ENCODE results near the gene CCDC187.
"Not testable (repeated sequence)": the region's sequence is repeated elsewhere in the genome, so short reads cannot be mapped to it uniquely, and the experiment has no call there.

CCDC187 gene

GRCh38 chr9:136326761-136327303, 22.9 kb upstream of the CCDC187 start:
- DNase-seq = no peak

GRCh38 chr9:136326061-136326760, 22.3 kb upstream of the CCDC187 start:
- DNase-seq = no peak

GRCh38 chr9:136325358-136325757, 21.5 kb upstream of the CCDC187 start:
- no peak for DNase-seq

- DNase-seq = no peak
Measured at GRCh38 chr9:136324501-136325300, 20.8 kb upstream of the CCDC187 start.

- DNase-seq = no peak
Measured at GRCh38 chr9:136323371-136323789, 19.5 kb upstream of the CCDC187 start.

- DNase-seq = no peak
Measured at GRCh38 chr9:136322756-136323330, 18.9 kb upstream of the CCDC187 start.

- no peak for DNase-seq
Measured at GRCh38 chr9:136321561-136321960, 17.7 kb upstream of the CCDC187 start.

DNA sequence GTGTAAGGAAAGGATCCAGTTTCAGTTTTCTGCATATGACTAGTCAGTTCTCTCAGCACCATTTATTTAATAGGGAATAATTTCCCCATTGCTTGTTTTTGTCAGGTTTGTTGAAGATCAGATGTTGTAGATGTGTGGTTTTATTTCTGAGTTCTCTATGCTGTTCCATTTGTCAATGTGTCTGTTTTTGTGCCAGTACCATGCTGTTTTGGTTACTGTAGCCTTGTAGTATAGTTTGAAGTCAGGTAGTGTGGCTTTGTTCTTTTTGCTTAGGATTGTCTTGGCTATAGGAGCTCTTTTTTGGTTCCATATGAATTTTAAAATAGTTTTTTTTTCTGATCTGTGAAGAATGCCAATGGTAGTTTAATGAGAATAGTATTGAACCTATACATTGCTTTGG, 17.1 kb upstream of the CCDC187 start:
- not testable (repeated sequence) for DNase-seq

DNA sequence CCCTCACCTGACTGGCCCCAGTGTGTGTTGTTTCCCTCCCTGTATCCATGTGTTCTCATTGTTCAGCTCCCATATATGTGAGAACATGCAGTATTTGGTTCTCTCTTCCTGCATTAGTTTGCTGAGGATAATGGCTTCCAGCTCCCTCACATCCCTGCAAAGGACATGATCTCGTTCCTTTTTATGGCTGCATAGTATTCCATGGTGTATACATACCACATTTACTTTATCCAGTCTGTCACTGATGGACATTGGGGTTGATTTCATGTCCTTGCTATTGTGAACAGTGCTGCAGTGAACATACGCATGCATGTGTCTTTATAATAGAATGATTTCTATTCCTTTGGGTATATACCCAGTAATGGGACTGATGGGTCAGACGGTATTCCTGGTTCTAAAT, 16.1 kb upstream of the CCDC187 start:
- not testable (repeated sequence) for DNase-seq

DNA sequence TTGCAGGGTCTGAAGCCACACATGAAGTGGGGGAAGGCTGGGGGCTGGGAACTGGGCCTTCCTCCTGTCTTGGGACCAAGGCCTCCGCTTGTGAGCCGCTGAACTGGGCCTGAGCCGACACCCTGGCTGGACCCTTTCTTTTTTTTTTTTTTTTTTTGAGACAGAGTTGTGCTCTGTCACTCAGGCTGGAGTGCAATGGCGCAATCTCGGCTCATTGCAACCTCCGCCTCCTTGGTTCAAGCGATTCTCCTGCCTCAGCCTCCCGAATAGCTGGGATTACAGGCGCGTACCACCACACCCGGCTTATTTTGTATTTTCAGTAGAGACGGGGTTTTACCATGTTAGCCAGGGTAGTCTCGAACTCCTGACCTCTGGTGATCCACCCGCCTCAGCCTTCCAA, 15.3 kb upstream of the CCDC187 start:
- DNase-seq = not testable (repeated sequence)

GRCh38 chr9:136318776-136319241, 14.9 kb upstream of the CCDC187 start:
- no peak for DNase-seq

DNA sequence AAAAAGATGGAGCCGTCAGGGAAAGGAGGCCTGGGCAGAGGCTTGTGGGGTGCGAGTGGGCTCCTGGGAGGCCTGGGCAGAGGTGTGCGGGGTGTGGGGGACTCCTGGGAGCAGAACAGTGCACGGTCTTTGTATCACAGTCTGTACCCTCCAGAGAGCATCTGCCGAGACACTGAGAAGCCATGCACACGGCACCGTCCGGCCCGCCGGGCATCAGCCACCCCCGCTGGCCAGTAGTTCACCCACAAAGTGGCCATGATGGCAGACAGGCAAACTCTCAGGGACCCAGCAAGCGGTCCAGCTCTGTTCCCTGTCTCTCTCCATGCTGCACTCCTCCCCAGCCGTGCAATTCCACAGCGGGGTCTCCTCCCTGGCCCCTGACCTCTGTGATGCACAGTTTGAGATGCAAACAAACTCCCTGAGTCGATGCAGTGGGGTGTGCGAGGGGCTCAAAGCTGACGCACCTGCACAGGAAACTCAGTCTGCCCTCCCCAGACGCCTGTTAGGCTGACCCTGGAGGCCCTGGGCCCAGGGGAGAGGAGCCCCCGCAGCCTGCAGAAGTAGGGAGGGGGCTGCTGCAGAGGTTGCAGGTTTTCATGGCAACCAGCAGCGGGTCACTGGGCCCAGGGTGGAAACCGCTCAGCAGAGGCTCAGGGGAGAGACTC, 14.3 kb upstream of the CCDC187 start:
- no peak for DNase-seq

DNA sequence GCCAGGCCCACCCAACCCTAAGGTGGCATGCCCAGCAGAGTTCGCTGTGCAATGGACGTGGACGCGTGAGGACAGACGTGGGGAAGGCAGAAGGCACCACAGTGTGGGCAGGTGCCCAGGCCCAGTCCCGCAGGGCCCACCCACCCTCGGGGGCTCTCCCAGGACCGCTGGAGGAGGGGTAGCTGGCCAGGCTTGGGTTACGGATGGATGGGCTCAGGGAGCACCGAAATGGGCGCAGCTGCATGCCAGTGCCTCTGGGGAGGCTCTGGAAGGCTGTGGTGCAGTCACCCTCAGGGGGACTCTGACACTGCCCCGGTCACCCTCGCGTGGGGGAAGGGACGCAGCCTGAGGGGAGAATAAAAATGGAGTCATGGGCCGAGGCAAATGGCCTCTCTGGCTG, 13.8 kb upstream of the CCDC187 start:
- DNase-seq = no peak

GRCh38 chr9:136316896-136317676, 13.2 kb upstream of the CCDC187 start:
- DNase-seq = no peak

GRCh38 chr9:136316271-136316751, 12.4 kb upstream of the CCDC187 start:
- no peak for DNase-seq

GRCh38 chr9:136314944-136315343, 11.1 kb upstream of the CCDC187 start:
- DNase-seq = no peak

DNA sequence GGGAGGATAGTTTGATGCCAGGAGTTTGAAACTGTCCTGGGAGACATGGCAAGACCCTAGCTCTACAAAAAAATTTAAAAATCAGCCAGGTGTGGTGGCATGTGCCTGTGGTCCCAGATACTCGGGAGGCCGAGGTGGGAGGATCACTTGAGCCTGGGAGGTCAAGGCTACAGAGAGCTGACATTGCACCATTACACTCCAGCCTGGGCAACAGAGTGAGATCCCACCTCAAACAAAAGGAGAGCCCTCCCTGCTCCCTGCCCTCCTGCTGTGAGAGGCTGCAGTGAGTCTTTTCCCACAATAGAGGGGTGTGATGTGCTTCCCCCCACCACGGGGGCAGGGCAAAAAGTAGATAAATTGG, 10.1 kb upstream of the CCDC187 start:
- DNase-seq = no peak

DNA sequence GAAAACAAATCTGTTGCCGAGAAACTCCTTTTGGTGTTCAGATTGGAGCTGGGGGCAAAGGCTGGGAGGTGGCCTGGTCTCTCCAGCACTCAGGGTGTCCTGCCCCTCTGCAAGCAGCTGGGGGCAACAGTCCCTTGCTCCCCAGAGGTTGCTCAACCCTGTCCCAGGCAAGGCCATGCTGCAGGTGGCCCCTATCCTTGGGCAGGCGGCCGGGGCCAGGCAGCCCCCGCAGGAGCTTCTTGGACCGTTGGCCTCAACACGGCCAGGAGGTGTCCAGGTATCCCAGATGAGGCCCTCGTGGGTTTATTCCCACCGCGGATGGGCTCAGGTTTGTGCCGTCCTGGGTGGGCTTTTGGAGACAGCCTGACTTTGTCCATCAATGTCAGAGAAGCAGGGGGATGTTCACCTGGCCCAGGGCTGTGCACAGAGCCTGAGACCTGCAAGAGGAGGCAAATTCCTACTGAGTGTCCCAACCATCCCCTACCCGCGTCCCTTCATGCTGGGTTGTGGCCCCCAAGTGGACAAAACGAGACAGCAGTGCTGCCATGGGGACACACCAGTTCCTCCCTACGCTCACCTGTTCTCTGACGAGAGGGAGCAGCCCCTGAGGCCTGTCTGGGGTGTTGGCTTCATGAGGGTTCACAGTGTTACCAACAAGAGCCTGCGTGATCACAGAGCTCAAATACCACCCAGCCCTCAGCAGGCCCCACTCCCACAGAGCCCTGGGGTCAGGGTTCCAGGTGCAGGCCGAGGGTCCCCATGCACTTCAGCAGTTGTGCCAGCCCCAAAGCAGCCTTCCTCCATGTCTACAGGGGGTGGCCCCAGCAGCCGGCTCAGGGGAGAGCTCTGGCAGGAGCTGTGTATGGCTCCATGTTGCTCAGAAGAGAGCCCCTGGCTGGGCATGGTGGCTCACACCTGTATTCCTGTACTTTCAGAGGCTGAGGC, 9.5 kb upstream of the CCDC187 start:
- DNase-seq = no peak

DNA sequence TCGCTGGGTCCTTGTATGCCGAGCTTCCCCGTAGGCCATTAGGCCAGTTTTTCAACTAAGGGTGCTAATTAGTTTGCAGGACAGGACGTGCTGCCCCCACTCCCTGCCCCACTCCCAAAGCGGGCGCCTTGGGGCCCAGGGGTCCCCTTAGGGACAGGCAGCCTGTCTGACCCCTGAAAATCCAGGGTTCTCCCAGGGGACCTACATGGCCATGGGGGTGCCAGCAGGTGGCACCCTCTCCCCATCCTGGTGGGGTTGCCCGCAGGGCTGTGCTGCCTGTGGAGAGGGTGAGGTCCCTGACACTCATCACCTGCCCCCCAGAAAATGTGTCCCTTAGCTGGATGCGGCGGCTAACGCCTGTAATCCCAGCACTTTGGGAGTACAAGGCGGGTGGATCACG, 8.5 kb upstream of the CCDC187 start:
- no peak for DNase-seq

DNA sequence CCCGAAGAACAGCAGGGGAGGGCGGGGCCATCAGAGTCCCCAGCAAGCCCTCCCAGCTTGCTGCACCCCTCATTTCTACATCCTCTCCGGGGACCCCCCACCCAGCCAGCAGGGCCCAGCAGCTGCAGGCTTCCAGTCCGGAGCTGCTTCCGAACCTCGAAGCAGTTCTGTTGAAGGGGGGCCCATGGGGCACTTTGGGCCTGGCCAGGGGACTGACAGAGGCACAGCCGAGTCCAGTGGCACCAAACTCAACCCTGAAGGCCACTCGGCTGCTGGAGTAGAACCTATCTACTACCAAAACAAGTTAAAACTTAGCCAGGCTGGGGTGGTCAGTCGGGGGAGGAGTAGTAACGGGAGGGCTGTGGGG, 8.1 kb upstream of the CCDC187 start:
- DNase-seq = no peak

All from activated CD4-positive, CD25-positive, alpha-beta regulatory T cell treated with anti-CD3 and anti-CD28 coated beads, Interleukin-2, amount 50 U/mL, for 72 hours (primary cell).